GM18870 (cell line): ENCODE data around the gene CTNS.

Source experiments
- ATAC-seq: cut with Tn5 transposase; IDR thresholded peaks from one replicate; pipeline ENCODE4 v1.9.1; 2021; ENCODE audit warnings: moderate library complexity; ENCODE audit not compliant: unreplicated experiment

Gene CTNS

DNA sequence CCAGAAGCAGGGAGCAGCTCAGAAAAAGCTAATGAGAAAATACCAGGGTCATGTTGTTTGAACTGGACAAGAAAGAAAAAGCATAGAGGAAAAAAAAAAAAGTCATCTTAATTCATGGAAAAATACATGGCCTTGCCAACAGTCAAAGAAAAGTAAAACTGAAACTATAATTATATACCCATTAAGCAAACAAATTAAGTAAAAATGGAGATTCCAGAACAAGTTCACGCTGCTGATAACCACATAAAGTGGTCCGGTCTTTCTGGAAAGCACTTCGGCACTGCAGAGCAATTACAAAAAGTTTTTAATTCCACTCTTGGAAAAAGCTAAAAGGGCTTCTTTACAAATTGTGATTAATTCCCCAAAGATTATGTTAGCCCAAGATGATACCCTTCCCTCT is 71.8 kb downstream of the CTNS start:
- ATAC-seq = no peak

DNA sequence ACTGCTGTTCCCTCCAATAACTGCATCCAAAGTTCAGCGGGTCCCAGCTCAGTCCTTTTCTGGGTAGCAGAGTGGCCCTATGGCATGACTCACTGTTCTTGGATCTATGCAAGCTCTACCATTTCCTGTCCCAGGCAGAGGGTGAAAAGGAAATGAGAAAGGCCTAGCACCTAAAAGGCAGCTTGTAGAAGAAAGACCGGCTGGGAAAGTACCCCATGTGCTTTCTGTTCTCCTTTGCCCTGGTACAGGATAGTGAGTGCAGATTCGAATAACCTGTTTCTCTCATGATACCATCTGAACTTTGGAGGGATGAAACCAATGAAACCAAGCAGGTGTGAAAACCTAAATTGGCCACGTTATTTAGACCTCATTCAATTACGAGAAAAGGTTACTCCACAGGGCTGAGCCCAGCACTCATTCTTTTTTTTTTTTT is 74.4 kb downstream of the CTNS start:
- peak; percentile 93 for ATAC-seq
